SK-N-MC (cell line): ENCODE measurements around the gene SCN4A.

Experiments used
- EZH2 ChIP-seq: fragments of 200-600 bp; sonication (generic); IDR thresholded peaks from one replicate; pipeline ENCODE4 v1.6.1; 2017; ENCODE audit warnings: antibody characterized with exemption
- FOXP2 ChIP-seq: optimal IDR thresholded peaks from 2 replicates; pipeline ENCODE3; 2011; ENCODE audit warnings: mild to moderate bottlenecking, moderate library complexity; ENCODE audit not compliant: insufficient read depth; ENCODE audit errors: extremely low read length, control extremely low read depth
- POLR2AphosphoS5 ChIP-seq: IDR thresholded peaks from 2 replicates; pipeline ENCODE4 v1.6.1; 2012; ENCODE audit warnings: mild to moderate bottlenecking, low read depth, low read length, borderline replicate concordance

DNA sequence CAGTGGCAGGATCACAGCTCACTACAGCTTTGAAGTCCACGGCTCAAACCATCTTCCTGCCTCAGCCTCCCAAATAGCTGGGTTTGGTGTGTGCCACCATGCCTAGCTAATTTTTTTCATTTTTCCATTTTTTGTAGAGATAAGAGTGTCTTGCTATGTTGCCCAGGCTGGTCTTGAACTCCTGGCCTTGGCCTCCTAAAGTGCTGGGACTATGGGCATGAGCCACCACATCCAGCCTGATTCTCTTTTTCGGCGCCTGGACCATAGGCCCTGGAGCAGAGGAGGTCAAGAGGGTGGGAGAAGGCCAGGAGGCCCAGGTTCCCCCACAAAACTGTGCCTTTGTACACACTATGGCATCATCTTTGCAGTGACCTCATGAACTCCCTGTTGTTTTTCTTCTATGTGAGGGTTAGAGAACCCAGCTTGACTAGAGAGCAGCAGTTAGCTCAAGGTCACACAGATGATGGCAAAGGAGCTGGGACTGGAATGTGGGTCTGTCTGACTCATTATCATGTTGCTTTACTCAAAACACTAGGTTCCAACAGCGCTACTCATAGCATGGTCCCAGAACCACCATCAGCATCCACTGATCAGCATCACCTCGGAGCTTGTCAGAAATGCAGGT lies 16.3 kb downstream of the SCN4A start:
- no peak for TF ChIP-seq EZH2
- TF ChIP-seq POLR2AphosphoS5 = no peak
- no peak for TF ChIP-seq FOXP2
